B cell (primary cell): ENCODE measurements around the gene NUP214. TPM values are rescaled to one million over a fixed set of nuclear protein-coding genes. Genes with fewer than 3 reads are reported as not detected.

ENCODE experiments used
- ATAC-seq: fragments of 200-7000 bp; cut with Tn5 transposase; one replicate; pipeline ENCODE4 v1.10.0; 2021; ENCODE audit warnings: low read depth, mild to moderate bottlenecking, moderate number of reproducible peaks, moderate library complexity
- CTCF ChIA-PET: fragments of 350-600 bp; sonication (Branson Sonifier 250); formaldehyde crosslinking; loops from one replicate; lab custom pipeline; 2021; ENCODE audit warnings: antibody characterized with exemption, inconsistent platforms; lab: Charles Lee
- POLR2A ChIA-PET: fragments of 350-600 bp; sonication (Branson Sonifier 250); formaldehyde crosslinking; loops from one replicate; lab custom pipeline; 2021; ENCODE audit warnings: antibody characterized with exemption; lab: Charles Lee
- DNase-seq: peaks from one replicate; pipeline ENCODE4 v3.0.0; 2013
- H2AFZ ChIP-seq: 2 replicates; pipeline ENCODE4 v1.6.1; 2012; ENCODE audit warnings: mild to moderate bottlenecking, low read depth, low read length; ENCODE audit not compliant: insufficient read depth, poor library complexity, severe bottlenecking
- H3K27ac ChIP-seq, 2 donors: 1 replicate in 1 of 2; 2 replicates in 1 of 2; pipeline ENCODE4 v1.5.1; 2012 to 2013; ENCODE audit warnings: low read length in 2 of 2, mild to moderate bottlenecking in 2 of 2, moderate library complexity in 1 of 2
- H3K27me3 ChIP-seq, 4 experiments: fragments of 200-600 bp in 1 of 4; sonication (generic) in 1 of 4; replicated peaks in 1 of 4; 1 replicate in 2 of 4; 2 replicates in 2 of 4; pipeline versions ENCODE4 v1.6.1 to v1.7.0; 2013 to 2016; ENCODE audit warnings: low read length in 3 of 4, mild to moderate bottlenecking in 2 of 4, mixed read lengths in 1 of 4, moderate library complexity in 1 of 4; ENCODE audit not compliant: insufficient read depth in 4 of 4, control insufficient read depth in 3 of 4; ENCODE audit errors: control extremely low read depth in 1 of 4
- H3K36me3 ChIP-seq, 2 experiments: replicated peaks in 1 of 2; 1 replicate in 1 of 2; 2 replicates in 1 of 2; pipeline versions ENCODE4 v1.6.1 to v1.7.1; 2013; ENCODE audit warnings: low read length in 1 of 2; ENCODE audit not compliant: insufficient read depth in 2 of 2, control insufficient read depth in 1 of 2; ENCODE audit errors: control extremely low read depth in 1 of 2, extremely low read depth in 1 of 2
- H3K4me1 ChIP-seq, 2 donors: fragments of 200-600 bp in 1 of 2; sonication (generic) in 1 of 2; 1 replicate in 1 of 2; 2 replicates in 1 of 2; pipeline versions ENCODE4 v1.5.1 to v1.6.1; 2013 to 2017; ENCODE audit warnings: low read length in 2 of 2; ENCODE audit not compliant: control insufficient read depth in 2 of 2, insufficient read depth in 2 of 2
- H3K4me2 ChIP-seq: replicated peaks from 2 replicates; pipeline ENCODE3; 2012; ENCODE audit warnings: mild to moderate bottlenecking, low read depth, low read length; ENCODE audit not compliant: poor library complexity, severe bottlenecking
- H3K4me3 ChIP-seq, 5 experiments: fragments of 200-600 bp in 1 of 5; sonication (generic) in 1 of 5; 1 replicate in 3 of 5; 2 replicates in 2 of 5; pipeline versions ENCODE4 v1.5.1 to v1.7.0; 2011 to 2016; ENCODE audit warnings: low read length in 4 of 5, mild to moderate bottlenecking in 4 of 5, low read depth in 2 of 5, control low read depth in 1 of 5, moderate library complexity in 1 of 5; ENCODE audit not compliant: insufficient read depth in 1 of 5; ENCODE audit errors: control extremely low read depth in 1 of 5, extremely low read depth in 1 of 5
- H3K79me2 ChIP-seq: fragments of 200-600 bp; sonication (generic); one replicate; pipeline ENCODE4 v1.6.0; 2016; ENCODE audit warnings: low read length; ENCODE audit not compliant: control insufficient read depth, insufficient read depth
- H3K9ac ChIP-seq: fragments of 200-600 bp; sonication (generic); 2 replicates; pipeline ENCODE4 v1.6.1; 2017; ENCODE audit warnings: mild to moderate bottlenecking, low read length, moderate library complexity
- H3K9me3 ChIP-seq, 3 donors: one replicate each; pipeline versions ENCODE4 v1.6.1 to v1.7.1; 2013; ENCODE audit warnings: low read length in 2 of 3; ENCODE audit not compliant: control insufficient read depth in 2 of 3, insufficient read depth in 1 of 3; ENCODE audit errors: control extremely low read depth in 1 of 3
- H4K20me1 ChIP-seq: 2 replicates; pipeline ENCODE4 v1.6.0; 2012; ENCODE audit warnings: mild to moderate bottlenecking, low read length; ENCODE audit not compliant: insufficient read depth, control insufficient read depth, poor library complexity, severe bottlenecking
- H3K27ac Mint-ChIP-seq: one replicate; pipeline ENCODE4 v1.8.0; 2021; ENCODE audit warnings: mixed read lengths
- H3K27me3 Mint-ChIP-seq: one replicate; pipeline ENCODE4 v1.8.0; 2021; ENCODE audit warnings: mixed read lengths
- H3K4me1 Mint-ChIP-seq: one replicate; pipeline ENCODE4 v1.8.0; 2021; ENCODE audit warnings: mixed read lengths
- H3K4me3 Mint-ChIP-seq: one replicate; pipeline ENCODE4 v1.8.0; 2021; ENCODE audit warnings: mixed read lengths
- H3K9me3 Mint-ChIP-seq: one replicate; pipeline ENCODE4 v1.8.0; 2022; ENCODE audit warnings: mixed read lengths; ENCODE audit not compliant: insufficient read depth
- EZH2 ChIP-seq: IDR thresholded peaks from 2 replicates; pipeline ENCODE4 v1.6.1; 2012; ENCODE audit warnings: borderline replicate concordance, low read depth, mild to moderate bottlenecking, moderate library complexity, low read length; ENCODE audit not compliant: insufficient read depth, poor library complexity, severe bottlenecking
- WGBS: methylation state at CpG from one replicate; pipeline ENCODE4 v1.1.5; 2013; ENCODE audit warnings: missing lambda C conversion rate; ENCODE audit not compliant: insufficient coverage; 5-methylcytosine and 5-hydroxymethylcytosine counted together
- intact Hi-C: fragments of 100-400 bp; cut with micrococcal nuclease; formaldehyde crosslinking; loops from one replicate; pipeline ENCODE4 v1.10.0; 2022
- polyA plus RNA-seq: library from polyadenylated mRNA; depleted of rRNA; stranded (reverse); fragments of >200 nt; gene quantifications from 2 replicates; pipeline ENCODE4 v1.2.3, GENCODE V29; 2012
- total RNA-seq, 2 donors: library from RNA; stranded (reverse); fragments of 120-200 nt in 1 of 2; gene quantifications; 1 replicate in 1 of 2; 2 replicates in 1 of 2; pipeline versions ENCODE4 v1.2.3 to v1.2.4, GENCODE V29; 2013 to 2022
- TF ChIP-seq, protein P1 (sequence below): fragments of 200-600 bp; IDR thresholded peaks from one replicate; pipeline ENCODE4 v1.8.0; 2022; ENCODE audit warnings: antibody characterized with exemption, mild to moderate bottlenecking

The NUP214 gene
- total and polyA plus RNA-seq, 2 donors (not counting 1 experiment from before 2014, with no cell fraction given) = 19.0 to 94.6 TPM

DNA sequence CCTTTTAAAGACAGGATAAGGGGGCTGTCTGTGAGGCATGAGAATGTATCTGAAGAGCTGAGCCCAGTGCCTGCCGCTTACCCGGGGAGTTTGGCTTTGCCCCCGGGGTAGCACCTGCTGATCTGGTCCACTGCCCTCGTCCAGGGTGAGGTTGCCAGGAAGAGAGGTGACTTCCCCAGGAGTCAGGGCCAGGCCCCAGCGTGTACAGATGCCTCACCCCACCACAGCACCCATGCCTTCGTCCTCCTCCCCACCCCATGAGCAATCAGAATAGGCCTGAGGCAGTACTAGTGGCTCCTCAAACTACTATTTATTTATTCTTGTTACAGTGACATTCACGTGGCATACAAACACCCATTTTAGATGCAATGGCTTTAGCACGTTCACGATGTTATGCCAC is 44.8 kb upstream of the NUP214 start:
- no peaks in the 10 kb centered on the region for H4K20me1 ChIP-seq
- no peaks in the 10 kb centered on the region for H3K27me3 ChIP-seq
- TF ChIP-seq, protein P1, sequence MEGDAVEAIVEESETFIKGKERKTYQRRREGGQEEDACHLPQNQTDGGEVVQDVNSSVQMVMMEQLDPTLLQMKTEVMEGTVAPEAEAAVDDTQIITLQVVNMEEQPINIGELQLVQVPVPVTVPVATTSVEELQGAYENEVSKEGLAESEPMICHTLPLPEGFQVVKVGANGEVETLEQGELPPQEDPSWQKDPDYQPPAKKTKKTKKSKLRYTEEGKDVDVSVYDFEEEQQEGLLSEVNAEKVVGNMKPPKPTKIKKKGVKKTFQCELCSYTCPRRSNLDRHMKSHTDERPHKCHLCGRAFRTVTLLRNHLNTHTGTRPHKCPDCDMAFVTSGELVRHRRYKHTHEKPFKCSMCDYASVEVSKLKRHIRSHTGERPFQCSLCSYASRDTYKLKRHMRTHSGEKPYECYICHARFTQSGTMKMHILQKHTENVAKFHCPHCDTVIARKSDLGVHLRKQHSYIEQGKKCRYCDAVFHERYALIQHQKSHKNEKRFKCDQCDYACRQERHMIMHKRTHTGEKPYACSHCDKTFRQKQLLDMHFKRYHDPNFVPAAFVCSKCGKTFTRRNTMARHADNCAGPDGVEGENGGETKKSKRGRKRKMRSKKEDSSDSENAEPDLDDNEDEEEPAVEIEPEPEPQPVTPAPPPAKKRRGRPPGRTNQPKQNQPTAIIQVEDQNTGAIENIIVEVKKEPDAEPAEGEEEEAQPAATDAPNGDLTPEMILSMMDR = no peak
- no peak for TF ChIP-seq EZH2
- H3K79me2 ChIP-seq = no peaks in the 10 kb centered on the region
- H3K9ac ChIP-seq = no peak overlapping the region
- CTCF ChIA-PET = interaction anchor here (1.2 kb wide), 1 partner anchor 10 kb away, joined by 4 read pairs; no protein-coding TSS in a partner anchor
- no peak overlapping the region for H3K27ac ChIP-seq
- no peaks in the 10 kb centered on the region for H3K4me1 Mint-ChIP-seq
- POLR2A ChIA-PET = no interaction called here
- H3K4me3 ChIP-seq = no peak overlapping the region
- intact Hi-C loops = no loop called here
- no peak for DNase-seq
- H3K4me3 Mint-ChIP-seq = no peak overlapping the region
- no peak overlapping the region for H3K4me2 ChIP-seq
- peaks cover 3% of the 10 kb centered on the region for H3K27me3 Mint-ChIP-seq
- WGBS = 84% methylated on average over 9 of the region's 9 CpGs
- H3K9me3 ChIP-seq = no peaks in the 10 kb centered on the region
- H3K36me3 ChIP-seq = no peaks in the 10 kb centered on the region
- no peaks in the 10 kb centered on the region for H3K9me3 Mint-ChIP-seq
- no peak overlapping the region for H3K27ac Mint-ChIP-seq
- H2AFZ ChIP-seq = no peak overlapping the region
- no peak for ATAC-seq
- H3K4me1 ChIP-seq = no peaks in the 10 kb centered on the region

GRCh38 chr9:131081868-131082267 is 43.5 kb upstream of the NUP214 start:
- no peak overlapping the region for H2AFZ ChIP-seq
- no peaks in the 10 kb centered on the region for H3K79me2 ChIP-seq
- H3K27me3 ChIP-seq = no peaks in the 10 kb centered on the region
- H3K4me2 ChIP-seq = no peak overlapping the region
- CTCF ChIA-PET = no interaction called here
- no peak overlapping the region for H3K27ac Mint-ChIP-seq
- H3K36me3 ChIP-seq = no peaks in the 10 kb centered on the region
- no peak overlapping the region for H3K9ac ChIP-seq
- no peak overlapping the region for H3K27ac ChIP-seq
- H3K4me1 Mint-ChIP-seq = no peaks in the 10 kb centered on the region
- no peaks in the 10 kb centered on the region for H3K4me1 ChIP-seq
- POLR2A ChIA-PET = no interaction called here
- H3K9me3 Mint-ChIP-seq = no peaks in the 10 kb centered on the region
- H3K27me3 Mint-ChIP-seq = peaks cover 3% of the 10 kb centered on the region
- 96% methylated on average over 8 of the region's 9 CpGs for WGBS
- no peaks in the 10 kb centered on the region for H3K9me3 ChIP-seq
- no peak overlapping the region for H3K4me3 Mint-ChIP-seq
- no peak overlapping the region for H3K4me3 ChIP-seq
- no peaks in the 10 kb centered on the region for H4K20me1 ChIP-seq
- no peak for DNase-seq
- TF ChIP-seq EZH2 = no peak
- TF ChIP-seq, protein P1 = no peak
- no peak for ATAC-seq
- intact Hi-C loops = no loop called here
